Stimulated activated CD8-positive, alpha-beta memory T cell treated with anti-CD3 and anti-CD28 coated beads, Interleukin-7, amount 100 ng/mL, for 1 hour (primary cell): ENCODE results near the gene ARHGAP40.

Experiments used
- DNase-seq, 2 donors: peaks; one replicate each; pipeline ENCODE4 v3.0.0-alpha.2; 2020; ENCODE audit warnings: low read depth in 2 of 2

The ARHGAP40 gene

GRCh38 chr20:38601216-38602184, at the start of gene ARHGAP40:
Gene ARHGAP40 (plus strand): TSS chr20:38601809.
- DNase-seq: no peak

DNA sequence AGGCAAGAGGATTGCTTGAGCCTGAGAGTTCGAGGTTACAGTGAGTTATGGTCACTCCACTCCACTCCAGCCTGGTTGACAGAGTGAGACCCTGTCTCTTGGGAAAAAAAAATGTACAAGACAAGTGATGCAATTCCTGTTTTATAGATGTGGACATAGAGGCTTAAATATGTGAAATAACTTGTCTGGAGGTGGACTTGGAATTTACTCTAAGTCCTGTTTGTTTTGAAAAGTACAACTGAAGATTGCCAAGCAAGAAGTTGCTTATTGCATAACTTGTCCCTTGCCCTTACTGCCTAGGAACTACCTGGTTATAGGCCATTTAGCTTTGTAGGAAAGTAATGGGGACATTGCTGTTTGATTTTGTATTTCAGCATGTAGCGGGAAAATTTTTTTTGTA, 46.6 kb upstream of the ARHGAP40 start:
- DNase-seq: no peak

DNA sequence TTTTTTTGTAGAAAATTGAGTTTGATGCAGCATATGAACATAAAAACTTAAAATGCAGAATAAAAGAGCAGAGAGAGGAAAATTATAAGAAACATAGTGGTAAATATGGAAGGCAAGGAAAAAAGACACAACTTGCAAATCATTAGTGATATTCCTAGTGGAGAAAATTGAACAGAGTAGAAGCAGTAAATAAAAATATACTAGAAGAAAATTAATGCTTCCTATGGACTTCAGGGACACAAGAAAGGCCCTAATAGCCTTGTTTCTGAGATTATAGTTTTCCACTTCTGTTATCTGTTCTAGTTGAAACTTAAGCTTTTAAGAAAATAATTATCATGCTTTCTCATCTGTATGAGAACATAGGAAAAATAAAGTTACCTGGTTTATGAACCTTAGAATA, 46.2 kb upstream of the ARHGAP40 start:
- no peak for DNase-seq

GRCh38 chr20:38557174-38557573, 44.4 kb upstream of the ARHGAP40 start:
- DNase-seq: no peak

GRCh38 chr20:38558596-38559360, 42.8 kb upstream of the ARHGAP40 start:
- DNase-seq: no peak

- no peak for DNase-seq
Observed at GRCh38 chr20:38559764-38560163, 41.8 kb upstream of the ARHGAP40 start.

DNA sequence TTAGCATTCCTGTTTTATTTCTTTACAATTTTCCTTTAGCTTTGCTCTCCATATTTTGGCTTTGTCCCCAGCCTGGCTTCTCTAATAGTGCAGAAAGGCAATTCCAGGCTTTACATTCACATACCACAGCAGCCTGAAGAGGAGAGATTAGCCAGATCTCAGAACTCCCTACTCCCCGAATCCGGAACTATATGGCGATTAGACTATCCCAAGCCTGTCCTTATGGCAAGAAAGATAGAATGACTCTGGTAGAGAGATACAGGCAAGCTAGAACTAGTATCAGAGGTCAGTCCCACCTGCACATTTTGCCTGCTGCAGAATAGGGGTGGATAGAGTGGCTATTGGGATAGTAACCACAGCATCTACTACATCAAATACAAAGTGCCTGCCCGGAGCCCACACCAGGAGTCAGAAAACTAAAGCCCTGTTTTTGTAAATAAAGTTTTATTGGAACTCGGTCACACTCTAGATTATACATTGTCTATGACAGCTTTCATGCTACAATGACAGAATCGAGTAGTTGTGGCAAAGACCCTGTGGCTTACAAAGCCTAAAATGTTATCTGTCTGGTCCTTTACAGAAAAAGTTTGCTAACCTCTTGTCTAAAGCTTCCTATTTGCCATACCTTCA, 37.7 kb upstream of the ARHGAP40 start:
- DNase-seq: no peak

- no peak for DNase-seq
Observed at GRCh38 chr20:38564680-38565079, 36.9 kb upstream of the ARHGAP40 start.

DNA sequence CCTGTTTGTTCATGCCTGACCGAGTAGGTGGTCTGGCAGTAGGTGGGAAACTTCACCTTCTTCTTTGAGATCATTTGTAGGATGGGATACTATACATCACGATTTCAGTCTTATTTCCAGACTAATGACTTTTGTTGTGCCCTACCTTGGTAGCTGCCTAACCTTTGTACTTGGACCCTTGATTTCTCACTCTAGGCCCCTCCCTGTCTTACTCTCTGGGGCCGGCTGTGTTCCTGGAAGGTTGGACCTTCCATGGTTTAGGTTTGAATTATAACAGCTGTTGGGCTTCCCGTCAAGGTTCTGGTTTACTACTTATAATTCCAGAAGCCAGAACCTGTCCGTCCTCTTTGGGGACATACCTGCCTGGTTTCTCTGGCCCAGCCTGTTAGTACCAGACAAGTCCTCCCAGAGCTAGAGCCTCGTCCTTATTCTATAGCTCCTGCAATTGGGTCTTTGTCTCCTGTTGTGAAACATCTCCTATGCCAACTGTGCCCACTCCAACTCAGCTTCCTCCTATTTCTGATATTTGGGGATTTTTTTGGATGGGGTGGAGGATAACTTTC, 35.5 kb upstream of the ARHGAP40 start:
- no peak for DNase-seq

DNA sequence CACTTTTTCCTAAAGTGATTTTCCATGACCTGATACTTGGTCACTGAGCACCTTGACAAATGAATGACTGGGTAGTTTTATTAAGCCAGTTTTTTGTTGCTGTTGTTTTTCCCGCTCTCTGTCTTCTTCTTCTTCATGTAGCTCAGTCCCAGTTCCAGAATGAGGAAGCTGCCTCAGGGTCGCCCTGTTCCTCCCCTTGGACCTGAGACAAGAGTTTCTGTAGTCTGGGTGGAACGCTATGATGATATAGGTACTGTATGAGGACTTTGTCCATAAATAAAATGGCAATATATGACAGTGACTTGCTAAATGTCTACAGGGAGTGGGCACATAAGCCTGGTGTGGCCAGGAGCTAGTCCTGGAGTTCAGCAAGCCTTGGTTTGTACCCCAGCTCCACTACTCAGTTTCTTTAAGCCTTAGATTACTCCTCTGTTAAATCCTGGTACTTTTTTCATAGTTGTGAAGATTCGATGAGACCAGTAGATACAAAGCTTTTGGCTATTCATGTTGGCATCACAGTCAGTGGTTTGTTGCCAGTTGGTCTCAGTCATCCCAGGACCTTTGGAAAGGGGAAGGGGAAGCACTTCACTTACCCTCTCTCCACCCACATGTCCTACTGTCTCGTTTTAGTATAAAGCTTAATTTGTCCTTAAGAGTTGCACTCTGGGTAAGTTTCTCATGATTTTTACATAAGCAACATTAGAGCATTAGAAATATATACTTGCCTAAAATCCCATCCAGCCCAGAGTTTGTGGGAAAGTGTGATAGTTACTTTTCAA, 31.7 kb upstream of the ARHGAP40 start:
- DNase-seq: no peak

GRCh38 chr20:38573413-38573812, 28.2 kb upstream of the ARHGAP40 start:
- no peak for DNase-seq

GRCh38 chr20:38579219-38579910, 22.2 kb upstream of the ARHGAP40 start:
- DNase-seq: no peak

DNA sequence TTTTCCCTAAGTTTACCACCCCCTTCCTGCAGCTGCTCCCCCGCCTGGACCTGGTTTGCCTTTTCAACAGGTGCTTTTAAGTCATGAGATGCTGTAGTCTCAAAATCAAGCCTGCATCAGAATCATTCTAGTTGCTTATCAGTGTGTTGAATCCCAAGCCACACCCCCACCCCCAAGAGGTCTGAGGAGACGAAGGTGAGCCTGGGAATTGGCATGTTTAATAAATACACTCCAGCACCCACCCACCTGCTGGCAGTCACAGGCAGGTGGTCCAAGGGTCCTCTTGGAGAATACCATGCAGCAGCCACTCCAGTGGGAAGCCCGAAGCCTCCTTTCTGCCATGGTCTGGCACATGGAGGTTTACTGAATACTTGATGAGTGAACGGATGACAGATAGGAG, 21.7 kb upstream of the ARHGAP40 start:
- no peak for DNase-seq

- DNase-seq: no peak
Observed at GRCh38 chr20:38581013-38581412, 20.6 kb upstream of the ARHGAP40 start, which contains the start of gene ADIG. Gene ADIG (plus strand): TSS chr20:38581197. CDS start chr20:38581251, 54 bp downstream.

- DNase-seq: no peak
Observed at GRCh38 chr20:38581830-38582358, 19.7 kb upstream of the ARHGAP40 start.

GRCh38 chr20:38583306-38583705, 18.3 kb upstream of the ARHGAP40 start:
- DNase-seq: no peak

DNA sequence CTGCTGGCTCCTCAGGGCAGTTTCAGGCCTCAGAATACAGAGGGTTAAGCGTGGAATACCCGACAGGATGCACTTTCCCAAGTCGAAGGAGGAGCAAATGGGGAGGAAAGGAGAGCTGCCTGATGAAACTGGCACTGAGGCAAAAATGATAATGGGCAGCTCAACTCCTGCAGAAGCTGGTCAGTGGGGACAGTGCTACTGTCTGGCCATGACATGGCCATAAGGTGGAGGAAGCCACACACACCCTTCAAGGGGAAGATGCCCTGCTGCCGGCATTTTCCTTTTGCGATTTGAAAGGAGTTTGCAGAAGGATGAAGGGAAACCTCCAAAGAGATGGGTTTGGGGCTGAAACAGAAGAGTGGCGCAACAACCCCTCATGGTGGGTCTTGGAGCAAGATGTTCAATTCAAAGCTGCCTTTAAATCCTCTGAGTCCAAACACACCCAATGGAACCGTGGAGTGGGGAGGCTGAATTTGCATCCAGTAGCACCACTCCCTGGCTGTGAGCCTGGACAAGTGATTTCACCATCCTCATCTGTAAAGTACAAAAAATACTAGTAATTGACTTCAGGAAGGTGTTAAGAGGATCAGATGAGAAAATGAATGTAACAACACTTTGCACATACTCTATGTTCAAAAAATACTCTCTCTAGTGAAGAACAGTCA, 17.4 kb upstream of the ARHGAP40 start:
- no peak for DNase-seq

GRCh38 chr20:38585404-38586180, 16.0 kb upstream of the ARHGAP40 start:
- DNase-seq: no peak

DNA sequence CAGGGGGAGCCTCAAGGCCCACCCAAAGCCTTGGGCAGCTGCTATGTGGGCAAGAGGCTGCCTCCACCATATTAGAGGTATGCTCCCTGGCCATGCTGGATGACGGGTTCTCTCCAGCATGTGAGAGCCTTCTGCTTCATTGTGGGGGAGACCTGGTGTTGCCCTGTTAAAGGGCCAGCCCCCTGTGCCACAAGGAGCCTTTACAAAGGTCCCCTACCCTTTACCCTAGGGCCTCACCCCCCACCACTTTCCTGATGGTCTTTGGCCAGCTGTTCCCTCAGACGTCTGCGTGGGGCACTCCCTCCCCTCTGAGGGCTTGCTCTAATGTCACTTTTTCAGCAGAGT, 15.5 kb upstream of the ARHGAP40 start:
- DNase-seq: no peak
